ENCODE measurements around the gene SLC2A11.
A peak's percentile ranks its signal among the peaks of the same experiment; 100 is the strongest.
"Not testable (repeated sequence)": the region's sequence is repeated elsewhere in the genome, so short reads cannot be mapped to it uniquely, and the experiment has no call there.

The SLC2A11 gene

DNA sequence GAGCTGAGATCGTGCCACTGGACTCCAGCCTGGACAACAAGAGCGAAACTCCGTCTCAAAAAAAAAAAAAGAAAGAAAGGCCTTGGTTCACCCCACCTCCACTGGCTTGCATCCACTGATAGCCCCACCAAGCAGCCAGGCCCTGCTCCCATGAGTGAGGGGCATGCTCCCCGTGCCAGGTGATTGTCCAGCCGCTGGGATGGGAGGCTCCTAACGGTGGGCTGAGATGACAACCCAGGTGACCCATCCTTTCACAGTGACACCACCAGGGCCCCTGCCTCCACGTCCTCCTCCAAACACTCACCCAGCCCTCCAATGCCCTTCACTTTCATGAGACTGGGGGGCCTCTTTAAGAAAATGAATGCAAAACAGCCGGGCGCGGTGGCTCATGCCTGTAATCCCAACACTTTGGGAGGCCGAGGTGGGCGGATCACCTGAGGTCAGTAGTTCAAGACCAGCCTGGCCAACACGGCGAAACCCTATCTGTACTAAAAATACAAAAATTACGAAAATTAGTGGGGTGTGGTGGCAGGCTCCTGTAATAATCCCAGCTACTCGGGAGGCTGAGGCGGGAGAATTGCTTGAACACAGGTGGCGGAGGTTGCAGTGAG is 10.3 kb upstream of the SLC2A11 start:
- no peak for DNase-seq (ENCODE audit: low spot score)

- peak; percentile 45 for DNase-seq (ENCODE audit: low spot score)
These were observed 9.4 kb upstream of the SLC2A11 start for GRCh38 chr22:23847991-23848864.

DNA sequence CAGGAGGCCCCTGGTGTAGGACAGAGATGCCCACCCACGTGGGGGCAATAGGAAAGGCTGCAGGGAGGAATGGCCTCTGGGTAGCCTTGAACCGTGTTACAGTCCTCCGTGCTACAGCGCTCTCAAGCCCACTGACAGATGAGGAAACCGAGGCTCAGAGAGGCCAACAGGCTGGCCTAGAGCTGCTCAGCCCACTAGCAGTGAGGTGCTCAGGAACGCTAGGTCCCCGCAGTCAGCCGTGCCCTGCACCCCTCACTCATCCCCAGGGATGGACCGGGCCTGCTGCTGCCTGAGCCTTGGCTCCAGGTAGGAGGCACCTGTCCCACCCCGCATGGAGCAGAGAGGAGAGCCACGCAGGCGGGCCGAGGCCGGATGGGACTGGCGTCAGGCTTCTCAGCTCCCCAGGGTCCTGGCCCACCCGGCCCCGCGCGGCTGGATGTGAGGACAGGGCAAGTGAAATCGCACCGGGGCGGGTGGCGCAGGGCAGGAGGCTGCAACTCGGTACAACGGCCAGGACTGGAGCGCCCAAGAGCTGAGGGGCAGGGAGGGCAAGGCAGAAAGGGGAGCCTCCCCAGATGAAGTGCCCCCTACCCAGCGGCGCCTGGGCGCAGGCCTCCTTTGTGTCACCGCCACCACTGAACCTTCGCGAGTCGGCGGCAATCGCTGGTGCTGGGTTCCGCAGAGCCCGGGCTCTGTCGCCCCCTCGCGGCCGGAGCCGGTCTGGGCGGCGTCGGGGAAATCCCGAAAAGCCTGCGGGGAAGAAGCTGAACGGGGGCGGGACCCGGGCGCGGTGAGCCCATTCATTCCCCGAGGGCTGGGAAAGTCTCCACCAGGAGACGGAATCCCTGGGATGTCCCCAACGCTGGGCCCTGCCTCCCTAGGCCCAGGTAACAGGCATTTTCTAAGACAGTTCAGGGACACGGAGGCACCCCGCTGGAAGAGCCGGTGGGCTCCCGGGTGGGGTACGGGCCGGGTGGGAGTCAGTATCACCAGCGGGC is 8.4 kb upstream of the SLC2A11 start:
- peak; percentile 93 for DNase-seq (ENCODE audit: low spot score)

DNA sequence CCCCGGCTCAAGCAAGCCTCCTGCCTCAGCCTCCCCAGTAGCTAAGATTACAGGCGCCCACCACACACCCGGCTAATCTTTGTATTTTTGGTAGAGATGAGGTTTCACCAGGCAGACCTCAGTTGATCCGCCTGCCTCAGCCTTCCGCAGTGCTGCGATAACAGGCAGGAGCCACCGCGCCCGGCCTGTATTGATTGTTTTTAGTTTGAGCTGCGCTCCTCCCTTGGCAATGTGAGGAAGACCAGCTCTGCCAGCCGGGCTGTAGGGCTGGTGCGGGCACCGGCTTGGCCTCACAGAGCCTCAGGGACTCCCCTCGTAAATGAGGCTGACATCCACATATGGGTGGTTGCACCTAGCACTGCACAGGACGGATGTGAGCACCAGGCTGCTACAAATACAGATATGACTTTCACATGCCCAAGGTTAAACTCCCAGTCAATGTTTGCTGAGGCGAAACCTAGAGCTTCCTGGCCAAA is 7.5 kb upstream of the SLC2A11 start:
- DNase-seq (ENCODE audit: low spot score): no peak

DNA sequence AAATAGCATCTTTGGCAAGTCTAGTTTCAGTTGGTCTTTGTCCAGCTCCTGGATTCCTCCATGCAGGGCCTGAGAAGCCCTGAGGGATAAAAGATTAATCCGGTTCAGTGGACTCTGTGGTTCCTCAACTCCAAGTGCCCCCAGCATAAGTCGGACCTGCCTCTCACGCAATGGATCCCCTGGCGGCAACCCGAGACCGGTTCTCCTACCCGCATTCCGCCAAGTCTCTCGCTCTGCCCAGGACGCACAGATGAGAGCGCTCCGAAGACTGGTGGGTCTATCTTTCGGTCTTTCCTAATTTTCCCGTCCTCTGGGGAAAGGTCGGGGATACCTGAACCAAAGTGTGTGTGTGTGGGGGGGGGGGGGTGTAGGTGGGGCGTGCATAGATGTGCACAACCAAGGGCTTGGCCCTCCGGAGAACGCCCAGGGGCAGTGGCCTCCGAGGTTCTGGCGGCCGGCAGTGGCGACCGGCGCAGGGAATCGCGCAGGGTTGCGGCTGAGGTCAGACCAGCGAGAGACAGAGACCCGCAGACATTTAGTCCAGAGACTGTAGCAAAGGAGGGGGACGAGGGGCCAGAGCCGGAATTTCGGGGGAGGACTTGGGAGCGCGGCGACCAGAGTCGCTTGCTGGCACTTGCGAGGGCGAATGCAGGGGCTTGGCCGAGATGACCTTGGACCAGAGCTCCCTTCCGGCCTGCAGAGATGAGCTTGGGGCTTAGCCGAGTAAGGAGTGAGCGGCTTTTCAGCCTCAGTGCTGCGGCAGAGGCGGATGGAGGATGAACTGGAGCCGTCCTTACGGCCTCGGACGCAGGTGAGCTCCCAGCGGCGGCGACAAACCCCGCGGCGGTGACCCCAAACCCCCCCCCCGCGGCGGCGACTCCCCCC is 712 bp upstream of the SLC2A11 start:
- peak; percentile 37 for DNase-seq (ENCODE audit: low spot score)

DNA sequence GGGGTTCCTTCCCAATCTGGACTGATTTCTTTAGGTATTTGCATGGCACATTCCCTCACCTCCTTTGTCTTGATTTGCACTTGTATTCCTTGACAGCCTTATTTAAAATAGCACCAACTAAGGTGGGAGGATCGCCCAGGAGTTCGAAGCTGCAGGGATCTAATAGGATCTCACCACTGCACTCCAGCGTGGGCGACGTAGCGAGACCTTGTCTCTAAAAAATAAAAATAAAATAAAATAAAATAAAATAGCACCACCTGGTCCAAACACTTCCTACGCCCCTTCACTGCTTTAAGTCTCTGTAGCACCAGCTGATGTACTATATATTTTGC is 775 bp downstream of the SLC2A11 start:
- no peak for DNase-seq (ENCODE audit: low spot score)

GRCh38 chr22:23859201-23859600 is 1.5 kb downstream of the SLC2A11 start:
- DNase-seq (ENCODE audit: low spot score): no peak

DNA sequence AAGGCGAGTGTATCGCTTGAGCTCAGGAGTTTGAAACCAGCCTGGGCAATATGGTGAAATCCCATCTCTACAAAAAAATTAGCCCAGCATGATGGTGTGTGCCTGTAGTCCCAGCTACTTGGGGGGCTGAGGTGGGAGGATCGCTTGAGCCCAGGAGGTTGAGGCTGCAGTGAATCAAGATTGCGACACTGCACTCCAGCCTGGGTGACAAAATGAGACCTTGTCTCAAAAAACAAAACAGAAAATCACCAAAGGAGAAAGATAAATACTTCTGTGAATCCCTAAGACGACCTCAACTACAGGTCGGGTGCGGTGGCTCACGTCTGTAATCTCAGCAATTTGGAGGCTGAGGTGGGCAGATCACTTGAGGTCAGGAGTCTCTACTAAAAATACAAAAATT is 2.5 kb downstream of the SLC2A11 start:
- not testable (repeated sequence) for DNase-seq (ENCODE audit: low spot score)

DNA sequence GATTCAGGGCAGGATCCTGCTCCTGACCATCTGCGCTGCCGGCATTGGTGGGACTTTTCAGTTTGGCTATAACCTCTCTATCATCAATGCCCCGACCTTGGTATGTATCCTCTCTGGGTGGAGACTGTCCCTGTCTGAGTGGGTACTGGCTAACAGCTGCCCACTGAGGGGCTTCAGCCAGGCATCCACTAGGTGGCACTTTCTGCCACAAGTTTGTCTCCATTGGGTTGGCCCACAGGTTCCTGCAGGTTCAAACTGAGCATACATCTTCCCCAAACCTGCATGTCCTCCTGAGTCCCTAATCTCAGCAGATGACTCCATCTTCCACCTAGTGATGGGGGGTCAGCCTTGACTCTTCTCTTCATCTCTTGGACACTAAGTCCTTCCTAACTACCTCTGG is 4.4 kb downstream of the SLC2A11 start:
- peak; percentile 66 for DNase-seq (ENCODE audit: low spot score)

DNA sequence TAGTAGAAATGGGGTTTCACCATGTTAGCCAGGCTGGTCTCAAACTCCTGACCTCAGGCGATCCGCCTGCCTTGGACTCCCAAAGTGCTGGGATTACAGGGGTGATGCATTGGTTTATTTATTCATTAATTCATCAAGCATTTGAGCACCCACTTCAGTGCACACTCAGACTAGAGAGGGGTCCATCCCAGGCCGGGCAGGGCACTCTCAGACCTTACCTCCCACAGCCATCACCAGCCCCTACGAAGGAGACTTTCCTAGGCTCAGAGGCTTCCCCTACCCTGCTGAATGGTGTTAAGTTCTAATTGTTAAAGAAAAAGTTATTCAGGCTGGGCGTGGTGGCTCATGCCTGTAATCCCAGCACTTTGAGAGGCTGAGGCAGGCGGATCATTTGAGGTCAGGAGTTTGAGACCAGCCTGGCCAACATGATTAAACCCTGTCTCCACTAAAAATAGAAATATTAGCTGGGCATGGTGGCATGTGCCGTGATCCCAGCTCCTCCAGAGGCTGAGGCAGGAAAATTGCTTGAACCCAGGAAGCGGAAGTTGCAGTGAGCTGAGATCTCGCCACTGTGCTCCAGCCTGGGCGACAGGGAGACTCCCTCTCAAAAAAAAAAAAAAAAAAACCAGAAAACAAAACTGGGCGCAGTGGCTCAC is 7.0 kb downstream of the SLC2A11 start:
- not testable (repeated sequence) for DNase-seq (ENCODE audit: low spot score)

- no peak for DNase-seq (ENCODE audit: low spot score)
These were observed 10.9 kb downstream of the SLC2A11 start for GRCh38 chr22:23868580-23868979.

GRCh38 chr22:23874871-23875270 is 17.2 kb downstream of the SLC2A11 start:
- DNase-seq (ENCODE audit: low spot score): no peak

DNA sequence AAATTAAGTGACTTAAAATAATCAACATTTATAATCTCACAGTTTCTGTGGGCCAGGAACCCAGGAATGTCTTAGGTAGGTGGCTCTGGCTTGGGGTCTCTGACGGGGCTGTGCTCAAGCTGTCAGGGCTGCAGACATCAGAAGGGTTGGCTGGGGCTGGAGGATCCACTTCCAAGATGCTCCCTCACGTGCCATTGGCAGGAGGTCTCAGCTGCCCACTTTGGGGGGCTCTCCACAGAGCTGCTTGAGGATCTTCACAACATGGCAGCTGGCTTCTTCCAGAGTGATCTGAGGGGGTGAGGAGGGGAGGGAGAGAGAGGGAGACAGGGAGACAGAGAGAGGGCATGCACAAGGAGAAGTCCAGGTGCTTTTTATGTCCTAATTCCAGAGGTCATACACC is 18.1 kb downstream of the SLC2A11 start:
- DNase-seq (ENCODE audit: low spot score): no peak

DNA sequence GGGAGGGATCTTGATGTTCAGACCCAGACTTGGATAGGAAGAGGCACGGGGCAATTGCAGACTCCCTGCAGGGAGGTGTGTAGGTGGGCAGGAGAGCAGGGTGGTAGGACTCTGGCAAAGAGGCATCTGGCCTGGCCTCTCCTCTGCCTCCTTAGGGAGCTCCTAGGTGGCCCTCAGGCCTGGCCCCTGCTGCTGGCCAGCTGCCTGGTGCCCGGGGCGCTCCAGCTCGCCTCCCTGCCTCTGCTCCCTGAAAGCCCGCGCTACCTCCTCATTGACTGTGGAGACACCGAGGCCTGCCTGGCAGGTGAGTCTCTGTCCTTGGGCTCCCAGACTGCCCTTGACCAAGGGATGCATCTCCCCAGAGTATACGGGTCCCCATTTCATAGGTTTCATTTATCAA is 19.9 kb downstream of the SLC2A11 start:
- no peak for DNase-seq (ENCODE audit: low spot score)

GRCh38 chr22:23878219-23878618 is 20.5 kb downstream of the SLC2A11 start:
- no peak for DNase-seq (ENCODE audit: low spot score)

- DNase-seq (ENCODE audit: low spot score): no peak
These were observed 24.7 kb downstream of the SLC2A11 start for GRCh38 chr22:23882370-23882769.

- no peak for DNase-seq (ENCODE audit: low spot score)
These were observed 26.0 kb downstream of the SLC2A11 start for GRCh38 chr22:23883658-23884057.

- no peak for DNase-seq (ENCODE audit: low spot score)
These were observed 26.5 kb downstream of the SLC2A11 start for GRCh38 chr22:23884140-23884539.

GRCh38 chr22:23888615-23889401 is 31.1 kb downstream of the SLC2A11 start:
- no peak for DNase-seq (ENCODE audit: low spot score)

DNA sequence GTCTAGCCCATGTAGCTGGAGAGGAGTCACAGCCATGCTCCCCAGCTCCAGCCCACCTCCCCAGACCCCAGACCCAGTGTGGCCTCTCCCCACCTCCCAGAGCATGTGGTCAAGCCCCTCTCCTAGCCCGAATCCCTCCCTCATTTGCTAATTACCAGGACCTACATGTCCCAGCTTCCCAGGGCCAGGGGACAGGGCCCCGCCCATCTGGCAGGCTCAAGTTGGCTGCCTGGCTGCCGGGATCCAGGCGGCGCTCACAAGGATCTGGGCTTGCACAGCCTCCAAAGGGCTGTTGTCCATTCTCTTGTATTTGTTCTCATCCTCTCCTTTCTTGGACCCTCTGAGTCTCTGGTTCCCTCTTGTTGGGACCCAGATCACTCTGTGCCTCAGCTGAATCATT is 31.9 kb downstream of the SLC2A11 start:
- DNase-seq (ENCODE audit: low spot score): no peak
